GM10266 (cell line): ENCODE results near the gene NDUFC1.

Source experiments
- DNase-seq: peaks from one replicate; pipeline ENCODE4 v3.0.0; 2012; ENCODE audit errors: extremely low spot score
- CTCF ChIP-seq: IDR thresholded peaks from 2 replicates; pipeline ENCODE4 v1.5.1; 2012; ENCODE audit warnings: mild to moderate bottlenecking, low read depth; ENCODE audit not compliant: control insufficient read depth, insufficient read depth; ENCODE audit errors: missing control alignments

NDUFC1 gene

DNA sequence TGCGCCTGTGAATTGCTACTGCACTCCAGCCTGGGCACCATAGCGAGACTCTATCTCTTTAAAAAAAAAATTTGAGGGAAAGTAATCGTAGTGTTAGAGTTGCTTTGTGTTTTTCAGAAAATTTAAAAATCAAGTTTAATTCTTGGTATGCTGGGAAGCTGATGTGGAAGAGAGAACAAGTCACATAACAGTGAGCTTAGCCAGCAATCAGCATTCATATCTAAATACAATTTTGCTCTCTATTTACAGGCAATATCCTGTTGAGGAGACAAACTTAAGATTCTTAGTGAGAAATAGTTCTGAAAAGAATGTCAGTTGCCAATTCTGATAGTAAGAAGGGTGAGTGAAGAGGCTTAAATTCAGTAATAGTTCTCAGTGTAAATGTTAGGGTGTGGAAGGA lies 9.6 kb upstream of the NDUFC1 start:
- DNase-seq: no peak
- TF ChIP-seq CTCF: no peak

- TF ChIP-seq CTCF: no peak
- DNase-seq: no peak
These were observed 2.6 kb upstream of the NDUFC1 start for GRCh38 chr4:139304920-139305319.

- TF ChIP-seq CTCF: no peak
- DNase-seq: peak; percentile 90
These were observed 1.0 kb downstream of the NDUFC1 start, which contains the start of gene NAA15 for GRCh38 chr4:139301113-139301820. Gene NAA15 (plus strand): TSS chr4:139301505. CDS start chr4:139301778, 273 bp downstream.

- peak; percentile 13 for DNase-seq
- TF ChIP-seq CTCF: no peak
These were observed 1.7 kb downstream of the NDUFC1 start for GRCh38 chr4:139300431-139301112.

- DNase-seq: no peak
- TF ChIP-seq CTCF: no peak
These were observed 2.7 kb downstream of the NDUFC1 start for GRCh38 chr4:139299536-139299935.

- peak; percentile 25 for DNase-seq
- TF ChIP-seq CTCF: no peak
These were observed 5.3 kb downstream of the NDUFC1 start for GRCh38 chr4:139297001-139297410.

GRCh38 chr4:139295942-139296299 lies 6.4 kb downstream of the NDUFC1 start:
- DNase-seq: no peak
- TF ChIP-seq CTCF: no peak
